Stimulated activated CD4-positive, alpha-beta T cell treated with anti-CD3 and anti-CD28 coated beads, Interleukin-12 subunit alpha, Interleukin-12 subunit beta, amount 100 ng/mL, for 48 hours (primary cell): ENCODE data around the gene SLC17A5.
A peak's percentile ranks its signal among the peaks of the same experiment; 100 is the strongest.
"Not testable (repeated sequence)": the region's sequence is repeated elsewhere in the genome, so short reads cannot be mapped to it uniquely, and the experiment has no call there.

Experiments used
- DNase-seq, 3 donors: peaks; one replicate each; pipeline ENCODE4 v3.0.0-alpha.2; 2020; ENCODE audit warnings: low read depth in 2 of 3, low spot score in 1 of 3

SLC17A5 gene, protein sequence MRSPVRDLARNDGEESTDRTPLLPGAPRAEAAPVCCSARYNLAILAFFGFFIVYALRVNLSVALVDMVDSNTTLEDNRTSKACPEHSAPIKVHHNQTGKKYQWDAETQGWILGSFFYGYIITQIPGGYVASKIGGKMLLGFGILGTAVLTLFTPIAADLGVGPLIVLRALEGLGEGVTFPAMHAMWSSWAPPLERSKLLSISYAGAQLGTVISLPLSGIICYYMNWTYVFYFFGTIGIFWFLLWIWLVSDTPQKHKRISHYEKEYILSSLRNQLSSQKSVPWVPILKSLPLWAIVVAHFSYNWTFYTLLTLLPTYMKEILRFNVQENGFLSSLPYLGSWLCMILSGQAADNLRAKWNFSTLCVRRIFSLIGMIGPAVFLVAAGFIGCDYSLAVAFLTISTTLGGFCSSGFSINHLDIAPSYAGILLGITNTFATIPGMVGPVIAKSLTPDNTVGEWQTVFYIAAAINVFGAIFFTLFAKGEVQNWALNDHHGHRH

DNA sequence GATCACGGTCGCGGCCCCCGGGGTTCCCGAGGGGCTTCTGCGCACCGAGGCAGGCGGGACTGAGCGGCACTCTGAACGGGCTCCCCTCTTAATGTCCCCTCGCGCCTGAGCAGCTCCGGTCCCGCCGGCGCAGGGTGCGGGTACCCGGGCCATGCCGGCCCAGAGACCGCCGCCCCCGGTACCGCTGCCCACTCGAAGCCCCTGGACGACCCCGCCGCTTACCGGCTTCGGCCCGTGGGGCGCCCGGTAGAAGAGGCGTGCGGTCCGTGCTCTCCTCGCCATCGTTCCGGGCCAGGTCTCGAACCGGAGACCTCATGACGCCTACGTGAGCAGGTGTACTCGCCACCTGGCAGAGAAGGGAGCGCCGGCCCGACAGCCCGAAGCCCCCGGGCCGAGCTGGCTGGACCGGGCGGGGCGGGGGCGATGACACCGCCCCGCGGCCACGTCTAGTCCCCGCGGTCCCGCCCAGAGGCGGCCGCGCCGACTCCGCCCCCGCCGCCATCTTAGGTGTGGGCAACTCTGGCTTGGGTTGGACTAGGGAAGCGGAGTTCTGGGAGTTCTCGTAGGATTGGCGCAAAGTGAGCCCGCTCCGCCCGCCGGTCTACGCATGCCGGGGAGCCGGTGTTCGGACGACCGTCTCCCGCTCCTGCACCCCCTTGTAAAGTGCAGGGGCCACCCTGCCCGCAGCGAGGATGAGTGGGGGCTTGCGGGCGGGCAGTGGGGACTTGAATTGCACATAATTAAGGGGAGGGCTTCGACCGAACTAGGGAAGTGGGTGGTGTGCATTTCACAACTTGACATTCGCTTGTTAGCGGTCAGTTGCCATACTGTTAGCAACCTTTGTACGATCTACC lies at the start of gene SLC17A5:
Gene SLC17A5, minus strand, starts transcription at position 422 of the 854 bp plus-strand sequence. Its CDS starts 106 bp downstream, at position 316.
- peak; percentile 78 to 89 (median 83) for DNase-seq

GRCh38 chr6:73703466-73703865 lies 49.7 kb upstream of the SLC17A5 start:
- no peak for DNase-seq

DNA sequence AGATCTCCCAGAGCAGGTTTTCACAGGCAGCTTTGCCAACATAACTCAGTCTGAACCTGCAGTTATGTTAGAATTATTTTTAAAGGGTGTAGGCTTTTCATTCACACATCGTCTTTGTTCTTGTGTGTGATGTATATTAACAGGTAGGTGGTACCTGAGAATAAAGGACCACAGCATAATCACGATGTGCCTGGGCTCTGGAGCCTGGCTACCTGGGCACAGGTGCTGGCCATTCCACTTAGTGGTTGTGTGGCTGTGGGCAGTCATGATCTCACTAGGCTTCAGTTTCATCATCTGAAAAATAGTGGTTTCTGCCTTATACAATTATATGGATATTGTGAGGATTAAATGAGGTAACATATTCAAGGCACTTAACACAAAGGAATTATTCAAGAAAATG lies 48.7 kb upstream of the SLC17A5 start:
- DNase-seq, result no peak

GRCh38 chr6:73699676-73700459 lies 46.1 kb upstream of the SLC17A5 start:
- no peak for DNase-seq

- no peak for DNase-seq
These were observed 43.3 kb upstream of the SLC17A5 start for GRCh38 chr6:73696966-73697655.

DNA sequence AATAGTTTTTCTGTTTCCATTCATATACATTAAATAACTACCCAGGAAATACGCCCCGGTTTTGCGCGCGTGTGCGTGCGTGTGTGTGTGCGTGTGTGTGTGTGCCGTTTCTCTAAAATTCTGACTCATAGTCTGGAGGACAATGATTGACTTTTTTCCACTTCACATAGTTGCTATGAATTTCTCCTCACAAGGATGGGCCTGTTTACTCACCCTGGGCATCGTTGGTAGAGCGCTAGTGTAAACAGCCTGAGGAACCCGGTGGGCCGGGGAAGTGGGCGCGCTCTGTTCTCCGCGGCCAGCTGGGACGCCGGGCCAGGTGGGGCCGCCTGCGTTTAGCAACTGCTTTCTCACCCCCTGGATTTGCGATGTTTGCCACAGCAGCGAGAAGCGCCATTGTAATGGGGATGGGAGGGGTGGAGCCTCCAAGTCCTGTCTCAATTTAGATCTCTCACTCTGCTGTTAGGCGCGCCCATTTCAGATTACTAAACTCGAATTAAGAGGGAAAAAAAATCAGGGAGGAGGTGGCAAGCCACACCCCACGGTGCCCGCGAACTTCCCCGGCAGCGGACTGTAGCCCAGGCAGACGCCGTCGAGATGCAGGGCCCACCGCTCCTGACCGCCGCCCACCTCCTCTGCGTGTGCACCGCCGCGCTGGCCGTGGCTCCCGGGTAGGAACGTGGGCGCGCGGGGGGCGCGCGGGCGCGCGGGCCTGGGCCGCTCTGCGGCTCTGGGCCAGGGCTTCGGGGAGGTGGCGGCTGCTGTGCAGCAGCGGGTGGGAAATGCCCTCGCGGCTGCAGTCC lies 42.0 kb upstream of the SLC17A5 start, which contains the start of gene CD109:
Gene CD109, plus strand, starts transcription at position 585 of the 803 bp plus-strand sequence. Its CDS starts 13 bp downstream, at position 598.
- DNase-seq, result peak; percentile 58 to 64 (median 63)

DNA sequence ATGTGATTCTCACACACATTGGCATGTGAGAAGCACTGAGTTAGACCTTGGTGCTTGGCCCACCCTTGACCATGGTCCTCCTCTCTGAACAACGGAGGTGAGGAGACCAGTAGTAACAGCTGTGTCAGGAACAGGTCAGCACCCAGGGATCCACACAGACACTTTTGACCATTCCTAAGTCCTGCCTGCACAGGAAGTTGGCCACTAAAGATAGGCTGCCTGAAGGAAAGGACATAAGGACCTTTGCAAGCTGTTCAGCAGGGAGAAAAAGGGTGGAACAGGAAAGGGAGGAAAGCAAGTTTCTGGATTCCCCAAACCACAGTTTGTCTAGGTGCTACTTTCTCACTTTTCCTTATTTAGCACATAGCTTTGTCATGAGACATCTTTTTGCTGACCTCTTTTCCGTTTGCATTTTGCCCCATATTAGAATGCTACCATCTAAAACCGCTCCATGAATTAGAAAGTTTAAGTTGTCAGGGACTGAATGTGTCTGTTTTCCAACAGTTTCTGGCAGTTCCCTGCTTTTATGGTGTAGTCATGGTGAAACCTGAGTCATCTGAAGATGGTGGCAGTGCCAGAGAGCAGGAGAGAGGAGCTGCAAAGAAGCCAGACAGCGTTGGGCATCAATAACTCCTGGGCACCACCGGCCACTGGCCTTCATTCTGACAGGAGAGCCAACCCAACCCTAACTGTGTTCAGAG lies 41.1 kb upstream of the SLC17A5 start:
- DNase-seq, result no peak

DNA sequence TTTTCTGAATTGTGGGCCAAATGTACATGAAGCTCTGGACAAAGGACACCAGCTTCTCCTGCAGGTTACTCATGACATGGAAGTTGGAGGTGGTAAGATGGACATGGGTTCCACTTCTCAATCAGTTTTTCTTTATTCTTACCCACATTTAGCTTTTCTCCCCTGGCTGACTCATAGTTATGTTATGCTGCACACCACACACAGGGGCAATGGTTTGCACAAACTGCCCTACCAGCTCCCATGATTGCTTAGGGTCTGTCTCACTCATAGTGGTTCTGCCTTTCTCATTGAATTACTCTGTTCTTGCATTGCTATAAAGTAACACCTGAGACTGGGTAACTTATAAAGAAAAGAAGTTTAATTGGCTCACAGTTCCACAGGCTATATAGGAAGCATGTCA lies 37.7 kb upstream of the SLC17A5 start:
- DNase-seq, result no peak

DNA sequence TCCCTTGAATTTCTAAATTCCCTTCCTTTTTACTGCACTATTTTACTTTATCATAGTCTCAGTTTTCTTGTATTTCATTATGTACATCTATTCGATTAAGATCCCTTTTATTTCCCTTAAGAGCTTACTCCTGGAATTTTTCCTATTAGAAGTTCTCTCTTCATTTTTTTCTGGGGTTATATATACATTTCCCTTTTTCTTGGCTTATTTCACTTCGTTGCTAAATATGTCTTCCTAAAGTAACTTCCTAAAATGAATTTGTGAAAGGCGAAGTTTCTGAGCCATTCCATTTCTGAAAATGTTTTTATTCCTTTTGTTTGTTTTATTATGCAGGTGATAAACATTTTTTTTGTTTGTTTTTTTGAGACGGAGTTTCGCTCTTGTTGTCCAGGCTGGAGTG lies 36.3 kb upstream of the SLC17A5 start:
- DNase-seq, result no peak

- no peak for DNase-seq
These were observed 34.6 kb upstream of the SLC17A5 start for GRCh38 chr6:73688351-73688750.

DNA sequence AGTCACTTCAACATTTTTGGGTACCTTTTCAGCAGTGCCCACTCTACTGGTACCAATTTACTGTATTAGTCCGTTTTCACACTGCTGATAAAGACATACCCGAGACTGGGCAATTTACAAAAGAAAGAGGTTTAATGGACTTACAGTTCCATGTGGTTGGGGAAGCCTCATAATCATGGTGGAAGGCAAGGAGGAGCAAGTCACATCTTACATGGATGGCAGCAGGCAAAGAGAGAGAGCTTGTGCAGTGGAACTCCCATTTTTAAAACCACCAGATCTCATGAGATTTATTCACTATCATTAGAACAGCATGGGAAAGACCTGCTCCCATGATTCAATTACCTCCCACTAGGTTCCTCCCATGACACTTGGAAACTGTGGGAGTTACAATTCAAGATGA lies 29.8 kb upstream of the SLC17A5 start:
- not testable (repeated sequence) for DNase-seq

GRCh38 chr6:73680289-73680918 lies 26.6 kb upstream of the SLC17A5 start:
- no peak for DNase-seq

DNA sequence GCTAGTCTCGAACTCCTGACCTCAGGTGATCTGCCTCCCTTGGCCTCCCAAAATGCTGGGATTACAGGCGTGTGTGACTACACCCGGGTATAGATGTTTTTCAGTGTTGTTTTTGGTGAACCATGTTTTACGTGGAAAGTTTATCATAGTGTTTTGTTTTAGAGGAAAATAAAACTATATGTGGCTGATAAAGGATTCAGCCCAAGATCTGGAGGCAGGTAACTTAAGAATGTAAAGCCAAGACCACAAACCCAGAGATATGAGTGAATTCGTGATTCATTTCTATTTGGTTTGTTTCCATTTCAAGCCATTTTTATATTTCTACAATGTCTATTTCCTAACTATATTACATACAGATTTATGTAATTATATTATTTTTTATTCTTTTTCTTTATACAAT lies 26.1 kb upstream of the SLC17A5 start:
- DNase-seq, result not testable (repeated sequence)

- no peak for DNase-seq
These were observed 25.2 kb upstream of the SLC17A5 start for GRCh38 chr6:73679009-73679408.

DNA sequence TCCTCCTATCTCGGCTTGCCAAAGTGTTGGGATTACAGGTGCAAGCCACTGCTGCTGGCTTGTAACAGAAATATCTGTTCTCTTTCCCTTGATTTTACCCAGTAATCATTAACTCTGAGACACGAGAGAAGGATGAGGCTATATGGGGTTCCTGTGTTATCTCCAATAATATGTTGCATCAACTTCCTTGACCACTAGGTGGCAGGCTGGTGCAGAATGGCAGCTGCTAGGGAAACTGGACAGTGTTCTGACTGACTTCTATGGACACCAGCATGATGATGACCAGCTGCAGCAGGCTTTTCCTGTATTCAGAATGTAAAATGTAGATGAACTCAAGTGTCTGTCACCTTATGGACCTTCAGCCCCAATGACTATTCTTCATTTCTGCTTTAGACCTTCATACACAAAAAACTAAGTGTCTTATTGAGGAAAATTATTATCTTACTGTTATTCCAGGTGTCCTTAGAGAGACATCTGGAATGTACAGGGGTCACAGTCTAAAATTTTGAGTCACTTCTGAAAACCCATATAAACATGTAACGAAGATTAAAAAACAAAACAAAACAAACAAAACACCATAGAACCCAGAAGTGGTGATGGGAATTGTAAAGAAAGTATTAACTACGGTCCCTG lies 21.8 kb upstream of the SLC17A5 start:
- peak; percentile 37 to 90 (median 64) for DNase-seq

DNA sequence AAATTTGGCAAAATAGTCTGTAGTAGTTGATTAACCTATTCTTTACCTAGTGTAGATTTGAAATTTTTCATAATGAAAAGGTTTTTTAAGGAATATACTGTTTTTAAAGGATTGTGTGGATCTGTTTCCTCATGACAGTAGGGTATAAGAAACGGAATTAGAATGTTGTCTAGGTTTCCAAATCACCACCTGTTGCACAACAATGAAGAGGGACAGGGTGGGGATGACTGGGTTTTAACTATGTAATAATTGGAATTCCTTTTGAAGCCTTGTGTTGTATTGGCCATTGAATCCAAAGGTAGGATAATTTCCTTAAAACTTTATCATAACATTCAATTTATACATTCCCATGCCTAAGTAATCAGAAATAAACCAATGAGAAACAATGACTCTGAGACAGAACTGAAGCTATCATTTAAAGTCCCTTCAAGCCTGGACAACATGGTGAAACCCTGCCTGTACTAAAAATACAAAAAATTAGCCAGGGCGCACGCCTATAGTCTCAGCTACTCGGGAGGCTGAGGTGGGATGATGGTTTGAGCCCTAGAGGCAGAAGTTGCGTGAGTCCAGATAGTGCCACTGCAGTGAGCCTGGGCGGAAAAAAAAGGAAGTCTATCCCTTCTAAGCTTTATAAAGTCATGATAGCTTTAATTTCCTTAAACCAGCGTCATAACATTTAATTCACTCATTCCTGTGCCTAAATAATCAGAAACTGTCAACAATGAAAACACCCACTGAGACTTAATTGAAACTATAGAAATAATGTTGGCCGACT lies 18.3 kb upstream of the SLC17A5 start:
- no peak for DNase-seq

DNA sequence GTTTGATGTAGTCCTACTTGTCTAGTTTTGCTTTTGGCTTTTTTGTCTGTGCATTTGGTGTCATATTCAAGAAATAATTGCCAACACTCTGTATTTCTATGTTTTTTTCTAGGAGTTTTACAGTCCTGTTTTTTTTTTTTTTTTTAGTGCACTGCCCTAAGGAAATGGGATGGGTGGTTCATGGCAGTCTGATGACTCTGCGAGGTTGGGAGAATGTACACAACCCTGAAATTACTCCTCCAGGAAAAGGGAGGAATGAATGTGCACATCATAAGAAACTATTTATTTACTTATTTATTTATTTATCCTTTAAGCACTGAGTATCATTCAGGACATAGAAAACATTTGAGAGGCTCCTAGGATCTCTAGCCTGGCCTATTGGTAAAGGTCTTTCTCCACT lies 15.2 kb upstream of the SLC17A5 start:
- no peak for DNase-seq
